HG02763 (cell line): ENCODE data around the gene HCK.

Experiments
- ATAC-seq: cut with Tn5 transposase; IDR thresholded peaks from one replicate; pipeline ENCODE4 v1.9.1; 2021; ENCODE audit warnings: mild to moderate bottlenecking, moderate library complexity; ENCODE audit not compliant: unreplicated experiment

The HCK gene

DNA sequence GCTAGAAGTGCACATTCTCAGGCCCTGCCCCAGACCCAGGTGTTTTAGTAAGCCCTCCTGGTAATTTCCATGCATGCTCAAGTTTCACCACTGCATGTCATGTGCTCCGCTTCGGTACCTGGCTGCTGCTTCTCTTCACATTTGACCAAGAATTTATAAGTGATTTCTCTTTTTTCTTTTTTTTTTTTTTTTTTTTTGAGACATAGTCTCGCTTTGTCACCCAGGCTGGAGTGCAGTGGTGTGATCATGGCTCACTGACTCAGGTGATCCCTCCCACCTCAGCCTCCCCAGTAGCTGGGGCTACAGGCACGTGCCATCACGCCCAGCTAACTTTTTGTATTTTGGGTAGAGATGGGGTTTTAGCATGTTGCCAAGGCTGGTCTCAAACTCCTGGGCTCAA lies 73.5 kb downstream of the HCK start:
- ATAC-seq = no peak

DNA sequence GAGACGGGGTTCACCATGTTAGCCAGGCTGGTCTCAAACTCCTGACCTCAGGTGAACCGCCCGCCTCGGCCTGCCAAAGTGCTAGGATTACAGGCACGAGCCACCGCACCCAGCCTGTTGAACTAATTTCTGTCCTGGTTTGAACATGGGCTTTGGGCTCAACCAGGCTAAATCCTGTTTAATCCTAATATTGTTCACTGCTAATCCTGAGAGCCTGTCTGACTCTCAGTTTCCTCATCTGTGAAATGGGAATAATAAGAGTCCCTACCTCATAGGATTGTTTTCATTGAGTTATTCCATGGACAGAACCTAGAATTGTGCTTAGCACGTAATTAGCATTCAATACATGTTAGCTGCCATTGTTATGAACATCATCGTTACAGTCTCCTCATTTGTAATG lies 74.9 kb downstream of the HCK start:
- no peak for ATAC-seq

DNA sequence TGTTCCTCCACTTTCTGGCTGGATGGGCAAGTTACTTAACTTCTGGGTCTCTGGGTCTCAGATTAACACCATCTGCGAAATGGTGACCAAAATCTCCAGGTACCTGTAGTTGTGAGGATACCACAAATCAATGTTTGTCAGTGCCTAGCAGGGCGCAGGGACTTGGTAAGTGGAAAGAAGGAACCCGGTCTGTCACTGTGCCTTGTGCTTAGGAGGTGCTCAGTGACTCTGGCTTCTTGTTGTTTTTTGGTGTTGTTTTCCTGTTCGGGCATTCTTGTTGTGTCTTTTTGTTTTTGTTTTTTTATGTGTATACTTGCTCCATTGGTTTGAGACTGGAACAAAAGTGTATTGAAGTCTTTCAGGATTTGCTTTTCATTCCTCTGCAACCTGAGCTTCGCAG lies 75.3 kb downstream of the HCK start:
- no peak for ATAC-seq

DNA sequence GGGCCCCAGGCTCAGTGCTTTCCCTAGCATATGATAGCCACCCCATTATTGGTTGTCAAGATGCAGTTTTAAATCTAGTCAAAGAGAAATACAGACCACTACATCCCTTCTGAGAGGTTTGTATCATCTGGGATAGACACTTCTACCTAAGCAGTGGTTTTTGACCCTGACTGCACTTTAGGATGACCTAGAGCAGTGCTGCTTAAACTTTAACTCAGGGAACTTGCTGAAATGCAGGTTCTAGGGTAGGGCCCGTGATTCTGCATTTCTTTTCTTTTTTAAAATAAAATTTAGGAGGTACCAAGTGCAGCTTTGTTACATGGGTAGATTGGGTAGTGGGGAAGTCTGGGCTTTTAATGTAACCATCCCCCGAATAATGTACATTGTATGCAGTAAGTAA lies 76.1 kb downstream of the HCK start:
- ATAC-seq = no peak

DNA sequence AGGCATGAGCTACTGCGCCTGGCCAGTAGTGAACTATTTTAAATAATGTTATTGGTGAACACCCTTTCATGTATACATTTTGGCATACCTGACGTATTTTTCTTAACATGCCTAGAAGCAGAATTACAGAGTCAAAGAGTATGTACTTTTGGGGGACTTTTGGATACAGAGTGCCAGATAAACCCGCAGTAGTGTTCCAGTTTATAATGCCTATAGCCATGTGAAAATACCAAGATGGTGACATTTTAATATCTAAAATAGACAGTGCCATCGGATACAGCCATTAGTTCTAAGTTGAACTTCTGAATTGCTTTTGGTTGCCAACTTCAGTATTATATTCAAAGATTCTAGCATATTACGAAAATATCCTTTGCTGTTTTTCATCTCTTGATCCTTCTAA lies 77.8 kb downstream of the HCK start:
- ATAC-seq = no peak

DNA sequence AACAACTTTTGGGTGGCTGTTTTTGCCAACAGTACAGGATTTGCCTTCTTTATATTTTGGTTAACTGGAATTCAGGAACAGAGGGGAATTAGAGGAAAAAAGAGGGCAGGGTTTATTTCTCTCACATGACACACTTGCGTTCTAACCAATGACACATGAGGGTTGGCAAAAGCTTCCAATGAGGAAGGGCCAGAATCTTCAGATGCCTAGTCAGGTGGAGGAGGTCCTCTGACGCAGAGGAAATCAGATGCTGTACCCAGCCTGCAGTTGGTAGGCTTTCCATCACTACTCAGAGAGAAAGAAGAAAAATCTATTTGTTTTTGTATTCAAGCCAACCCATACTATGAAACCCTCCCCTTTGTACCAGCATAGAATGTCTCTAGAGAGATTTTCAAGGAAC lies 78.3 kb downstream of the HCK start:
- no peak for ATAC-seq

DNA sequence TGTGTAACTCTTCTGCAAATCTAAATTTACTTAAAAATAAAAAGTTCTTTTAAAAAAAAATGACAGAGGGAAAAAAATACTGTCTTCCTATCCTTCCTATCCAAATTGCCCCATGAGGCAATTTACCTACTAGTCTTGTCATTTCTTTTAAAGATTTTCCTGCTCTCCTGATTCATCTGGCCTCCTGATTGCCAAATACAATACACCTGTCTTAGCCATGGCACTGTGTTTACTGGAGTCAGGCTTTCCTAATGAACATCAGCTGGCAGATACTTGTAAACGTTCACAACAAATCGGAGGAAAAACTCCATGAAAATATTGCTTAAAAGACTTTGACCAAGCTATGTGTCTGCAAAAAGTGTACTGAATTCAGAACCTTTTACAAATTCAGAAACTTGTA lies 78.9 kb downstream of the HCK start:
- no peak for ATAC-seq

DNA sequence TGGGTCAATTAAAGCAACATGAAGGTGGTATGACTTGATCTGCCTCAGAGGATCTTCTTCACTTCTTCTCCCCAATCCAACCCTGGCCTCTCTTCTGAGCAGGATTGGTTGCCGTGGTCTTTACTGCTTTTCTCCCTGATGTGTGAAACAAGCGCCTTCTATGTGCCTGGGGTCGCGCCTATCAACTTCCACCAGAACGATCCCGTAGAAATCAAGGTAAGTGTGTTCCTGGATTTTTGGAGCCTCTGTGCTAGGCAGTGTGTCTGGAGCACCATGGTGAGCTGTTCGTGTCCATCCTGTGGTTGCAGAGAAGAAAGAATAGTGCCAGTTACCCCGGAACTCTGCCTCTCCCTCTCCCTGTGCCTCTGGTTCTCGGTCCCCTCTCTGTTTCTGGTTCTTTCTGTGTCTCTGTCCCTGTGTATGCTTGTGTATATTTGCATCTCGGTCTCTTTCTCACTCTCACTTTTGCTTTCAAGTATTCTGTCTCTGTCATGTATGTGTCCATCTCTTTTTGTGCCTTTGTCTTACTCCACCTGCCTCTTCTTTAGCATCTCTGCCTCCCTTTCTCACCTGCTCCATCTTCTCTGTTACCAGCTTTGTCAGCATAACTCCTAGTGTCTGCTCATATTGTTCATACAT lies 81.0 kb downstream of the HCK start:
- peak; percentile 82 for ATAC-seq

DNA sequence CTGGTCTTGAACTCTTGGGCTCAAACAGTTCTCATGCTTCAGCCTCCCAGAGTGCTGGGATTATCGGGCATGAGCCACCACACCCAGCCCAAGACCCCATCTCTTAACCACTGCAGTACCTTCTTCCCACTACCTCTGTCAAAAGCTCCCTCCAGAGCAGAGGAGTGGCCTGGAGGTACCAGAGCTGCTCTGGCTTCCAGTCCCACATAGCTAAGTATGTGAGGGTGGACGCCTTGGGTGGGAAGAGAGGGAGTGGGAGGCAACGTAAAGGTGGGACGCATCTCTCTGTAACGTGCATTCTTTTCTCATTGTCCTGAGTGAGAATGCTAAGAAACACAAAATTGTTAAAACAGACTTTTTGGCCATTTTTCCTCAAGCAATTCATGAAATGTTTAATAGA lies 82.0 kb downstream of the HCK start:
- ATAC-seq = no peak

DNA sequence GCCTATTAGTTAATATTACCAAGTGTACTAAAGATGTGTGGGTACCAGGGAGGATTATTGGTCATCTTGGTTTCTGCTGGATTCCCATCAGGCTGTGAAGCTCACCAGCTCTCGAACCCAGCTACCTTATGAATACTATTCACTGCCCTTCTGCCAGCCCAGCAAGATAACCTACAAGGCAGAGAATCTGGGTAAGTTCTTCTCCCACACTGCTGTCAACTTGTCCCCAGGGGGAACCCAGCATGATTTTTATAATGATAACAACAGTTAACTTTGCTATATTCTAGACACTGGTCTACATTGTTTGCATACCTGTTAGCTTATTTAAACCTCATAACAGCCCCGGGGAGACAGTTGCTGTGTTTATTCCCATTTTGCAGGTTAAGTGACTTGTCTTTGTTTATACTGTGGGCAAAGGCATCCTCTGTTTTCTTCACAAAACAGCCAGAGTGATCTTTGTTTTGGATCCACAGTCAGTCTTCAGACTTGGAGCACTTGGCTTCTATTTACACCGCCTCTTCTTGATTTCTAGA lies 84.0 kb downstream of the HCK start:
- ATAC-seq = no peak

DNA sequence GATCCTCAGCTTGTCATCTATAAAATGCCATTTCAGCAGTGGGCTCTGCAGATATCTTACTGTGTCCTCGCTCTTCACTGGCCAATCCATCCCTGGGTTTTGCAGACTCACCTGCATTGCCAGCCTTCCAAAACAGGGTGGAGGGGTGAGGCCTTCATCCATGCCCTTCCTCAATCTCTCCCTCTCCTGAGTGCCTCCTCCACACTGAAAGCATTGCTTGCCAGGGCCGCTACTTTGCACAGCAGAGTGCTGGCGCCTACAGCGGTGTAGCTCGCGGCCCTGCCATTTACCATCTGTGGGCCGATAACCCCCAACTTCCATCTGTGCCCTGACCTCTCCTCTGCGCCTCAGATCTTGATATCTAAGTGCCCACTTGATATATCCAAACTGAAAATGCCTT lies 86.9 kb downstream of the HCK start:
- no peak for ATAC-seq

DNA sequence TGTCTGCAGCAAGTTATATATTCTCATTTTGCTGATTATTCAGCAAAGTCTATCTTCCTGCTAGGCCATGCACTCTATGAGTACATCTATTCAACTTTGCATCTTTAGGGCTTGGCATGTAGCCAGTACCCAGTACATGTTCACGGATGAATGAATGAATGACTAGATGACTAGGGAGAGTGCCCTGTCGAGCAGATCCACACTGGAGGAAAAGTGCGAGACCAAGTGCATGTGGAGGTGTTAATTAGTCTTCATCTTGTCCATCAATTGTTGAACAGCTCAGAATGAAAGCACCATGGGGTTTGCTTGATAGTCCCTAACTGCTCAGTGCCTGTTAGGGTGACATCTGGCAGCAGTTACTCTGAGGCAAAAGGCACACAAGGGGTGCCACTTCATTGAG lies 87.9 kb downstream of the HCK start:
- ATAC-seq = no peak

DNA sequence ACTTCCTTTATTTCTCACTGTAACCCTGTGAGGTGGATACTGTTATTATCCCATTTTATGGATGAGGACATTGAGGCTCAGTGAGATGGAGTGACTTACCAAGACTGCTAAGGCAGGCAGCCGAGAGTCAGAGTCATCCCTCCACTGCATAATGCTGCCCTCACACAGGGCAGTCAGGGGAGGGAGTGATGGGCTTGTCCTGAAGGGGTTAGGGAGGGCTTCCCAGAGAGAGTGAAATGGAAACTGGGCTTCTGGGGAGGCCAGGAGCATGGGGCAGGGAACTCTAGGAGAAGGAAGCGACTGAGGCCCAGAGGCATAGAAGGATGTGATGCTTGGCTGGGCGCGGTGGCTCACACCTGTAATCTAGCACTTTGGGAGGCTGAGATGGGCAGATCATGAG lies 88.6 kb downstream of the HCK start:
- ATAC-seq = no peak

DNA sequence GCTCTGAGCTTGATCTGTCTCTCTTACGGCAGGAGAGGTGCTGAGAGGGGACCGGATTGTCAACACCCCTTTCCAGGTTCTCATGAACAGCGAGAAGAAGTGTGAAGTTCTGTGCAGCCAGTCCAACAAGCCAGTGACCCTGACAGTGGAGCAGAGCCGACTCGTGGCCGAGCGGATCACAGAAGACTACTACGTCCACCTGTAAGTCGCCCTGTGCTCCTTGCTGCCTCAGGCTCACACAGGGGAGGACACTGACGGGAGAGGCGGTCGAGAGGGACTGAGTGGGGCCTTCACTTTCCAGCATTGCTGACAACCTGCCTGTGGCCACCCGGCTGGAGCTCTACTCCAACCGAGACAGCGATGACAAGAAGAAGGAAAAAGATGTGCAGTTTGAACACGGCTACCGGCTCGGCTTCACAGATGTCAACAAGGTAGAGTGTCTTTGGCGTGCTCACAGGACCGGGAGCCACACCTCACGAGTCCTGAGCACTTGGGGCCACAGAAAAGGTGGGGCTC lies 89.5 kb downstream of the HCK start:
- no peak for ATAC-seq

DNA sequence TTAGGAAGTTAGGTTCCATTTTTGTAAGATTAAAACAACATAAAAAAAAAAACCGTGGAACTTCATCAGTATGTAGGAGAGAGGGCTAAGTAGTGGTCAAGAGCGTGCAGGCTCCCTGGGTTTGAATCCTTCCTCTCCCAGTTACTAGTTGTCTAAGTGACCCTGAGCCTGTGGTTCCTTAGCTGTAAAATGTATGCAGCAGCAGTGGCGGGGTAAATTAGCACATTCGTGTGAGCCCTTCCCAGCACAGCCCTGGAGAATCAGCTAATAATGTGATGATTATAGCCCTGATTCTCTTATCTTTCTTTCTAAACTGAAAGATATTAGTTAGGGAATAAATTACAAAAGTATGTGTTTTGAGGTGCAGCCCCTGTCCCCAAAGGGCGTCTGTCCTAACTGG lies 90.0 kb downstream of the HCK start:
- ATAC-seq = no peak

DNA sequence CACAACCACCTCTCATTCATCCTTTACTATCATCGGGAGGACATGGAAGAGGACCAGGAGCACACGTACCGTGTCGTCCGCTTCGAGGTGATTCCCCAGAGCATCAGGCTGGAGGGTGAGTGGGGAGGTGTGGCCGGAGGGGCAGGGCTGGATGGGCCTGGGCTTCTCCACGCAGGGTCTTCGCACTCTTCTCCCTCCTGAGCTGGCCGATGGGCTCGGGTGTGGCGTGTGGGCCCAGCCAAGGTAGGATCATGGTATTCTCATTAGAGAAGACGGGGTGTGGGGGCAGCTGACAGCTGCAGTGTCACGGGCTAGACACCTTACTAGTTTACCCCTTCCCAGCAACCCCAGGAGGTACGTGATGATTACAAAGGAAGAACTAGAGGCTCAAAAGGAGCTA lies 90.9 kb downstream of the HCK start:
- ATAC-seq = no peak

DNA sequence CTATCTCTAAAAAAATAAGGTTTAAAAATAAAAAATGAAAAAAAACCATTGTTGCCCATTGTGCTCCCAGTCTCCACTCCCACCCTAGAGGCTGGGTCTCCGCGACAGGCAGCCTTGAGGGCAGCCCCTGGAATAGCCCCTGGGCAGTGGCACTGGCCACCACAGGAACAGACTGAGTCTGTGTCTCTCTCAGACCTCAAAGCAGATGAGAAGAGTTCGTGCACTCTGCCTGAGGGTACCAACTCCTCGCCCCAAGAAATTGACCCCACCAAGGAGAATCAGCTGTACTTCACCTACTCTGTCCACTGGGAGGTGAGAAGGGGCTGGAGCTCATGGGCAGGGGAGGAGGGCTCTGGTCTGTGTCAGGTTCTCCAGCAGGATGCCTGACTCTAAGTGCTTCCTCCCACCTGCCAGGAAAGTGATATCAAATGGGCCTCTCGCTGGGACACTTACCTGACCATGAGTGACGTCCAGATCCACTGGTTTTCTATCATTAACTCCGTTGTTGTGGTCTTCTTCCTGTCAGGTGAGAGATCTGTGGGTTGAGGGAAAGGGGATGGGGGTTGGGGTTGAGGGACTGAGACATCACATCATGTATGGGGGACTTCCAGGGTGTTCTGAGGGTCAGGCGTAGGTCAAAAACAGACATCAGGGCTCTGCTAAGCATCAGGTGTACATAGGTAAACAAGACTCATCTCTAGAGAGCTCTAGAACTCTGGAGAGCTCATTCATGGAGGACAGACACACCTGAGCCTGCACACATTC lies 93.0 kb downstream of the HCK start:
- ATAC-seq = no peak

DNA sequence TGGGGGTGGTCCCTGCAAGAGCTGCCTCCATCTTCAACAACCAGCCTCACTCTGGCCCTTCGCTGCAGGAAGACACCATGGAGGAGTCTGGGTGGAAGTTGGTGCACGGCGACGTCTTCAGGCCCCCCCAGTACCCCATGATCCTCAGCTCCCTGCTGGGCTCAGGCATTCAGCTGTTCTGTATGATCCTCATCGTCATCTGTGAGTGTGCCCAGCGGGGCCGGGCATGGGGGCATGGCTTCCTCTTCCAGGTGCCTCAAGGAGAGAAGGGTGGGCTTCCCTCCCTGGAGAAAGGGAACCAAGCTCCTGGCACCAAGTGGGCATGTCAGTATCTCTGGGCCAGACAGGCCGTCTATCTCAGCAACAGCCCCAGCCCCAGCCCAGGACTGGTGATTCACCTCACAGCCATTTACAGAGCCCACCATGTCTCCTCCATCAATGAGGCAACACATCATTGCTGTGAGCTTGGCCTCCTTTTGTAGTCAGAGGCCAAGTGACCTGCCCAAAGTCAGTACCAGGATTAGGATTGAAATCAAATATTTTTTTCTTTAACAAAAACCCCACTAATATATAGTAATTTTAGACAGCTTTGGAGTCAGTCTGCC lies 97.6 kb downstream of the HCK start:
- ATAC-seq = no peak

DNA sequence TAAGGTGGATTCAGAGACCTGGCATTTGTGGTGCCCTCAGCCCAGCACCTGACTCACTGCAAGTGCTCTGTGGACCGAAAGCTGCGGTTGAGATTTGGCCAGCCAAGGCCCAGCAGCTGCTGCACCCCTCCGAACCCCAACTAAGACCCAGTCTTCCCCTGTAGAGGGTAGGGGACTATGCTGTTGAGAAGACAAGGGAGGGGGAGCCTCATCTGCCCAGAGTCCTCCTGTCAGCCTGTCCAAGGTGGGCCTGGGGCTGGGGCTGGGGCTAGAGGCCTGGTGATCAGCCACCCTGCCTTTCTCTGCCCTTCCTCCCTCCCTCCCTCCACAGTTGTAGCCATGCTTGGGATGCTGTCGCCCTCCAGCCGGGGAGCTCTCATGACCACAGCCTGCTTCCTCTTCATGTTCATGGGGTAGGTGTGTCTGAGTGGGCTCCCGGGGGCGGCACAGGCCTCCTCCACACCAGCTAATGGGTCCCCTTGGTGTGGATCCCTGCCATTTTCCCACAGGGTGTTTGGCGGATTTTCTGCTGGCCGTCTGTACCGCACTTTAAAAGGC lies 98.3 kb downstream of the HCK start:
- no peak for ATAC-seq
